CD4-positive, alpha-beta T cell treated with Interleukin-21 for 1 hour (primary cell): ENCODE results near the gene ZFP62.
"Not testable (repeated sequence)": the region's sequence is repeated elsewhere in the genome, so short reads cannot be mapped to it uniquely, and the experiment has no call there.

Experiments used
- DNase-seq: peaks from one replicate; pipeline ENCODE4 v3.0.0-alpha.2; 2020

Gene ZFP62

DNA sequence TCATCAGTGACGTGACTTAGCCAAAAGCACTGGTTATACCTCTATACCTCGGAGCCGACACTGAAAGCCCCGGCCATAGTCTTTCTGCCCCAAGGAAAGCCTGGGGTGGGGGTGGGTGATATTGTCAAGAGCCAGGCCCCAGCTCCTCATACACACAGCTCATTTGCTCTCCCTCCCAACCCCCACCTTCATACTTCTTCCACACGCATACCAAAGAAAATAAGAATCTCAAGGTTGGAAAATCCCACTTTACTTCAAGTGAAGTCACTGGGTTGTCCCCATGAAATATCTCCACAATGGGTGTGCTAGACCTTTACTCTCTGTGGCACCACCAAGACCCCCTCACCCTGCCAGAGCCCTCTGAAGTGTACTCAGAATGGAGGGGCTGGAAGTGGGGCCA, 31.4 kb downstream of the ZFP62 start:
- no peak for DNase-seq

DNA sequence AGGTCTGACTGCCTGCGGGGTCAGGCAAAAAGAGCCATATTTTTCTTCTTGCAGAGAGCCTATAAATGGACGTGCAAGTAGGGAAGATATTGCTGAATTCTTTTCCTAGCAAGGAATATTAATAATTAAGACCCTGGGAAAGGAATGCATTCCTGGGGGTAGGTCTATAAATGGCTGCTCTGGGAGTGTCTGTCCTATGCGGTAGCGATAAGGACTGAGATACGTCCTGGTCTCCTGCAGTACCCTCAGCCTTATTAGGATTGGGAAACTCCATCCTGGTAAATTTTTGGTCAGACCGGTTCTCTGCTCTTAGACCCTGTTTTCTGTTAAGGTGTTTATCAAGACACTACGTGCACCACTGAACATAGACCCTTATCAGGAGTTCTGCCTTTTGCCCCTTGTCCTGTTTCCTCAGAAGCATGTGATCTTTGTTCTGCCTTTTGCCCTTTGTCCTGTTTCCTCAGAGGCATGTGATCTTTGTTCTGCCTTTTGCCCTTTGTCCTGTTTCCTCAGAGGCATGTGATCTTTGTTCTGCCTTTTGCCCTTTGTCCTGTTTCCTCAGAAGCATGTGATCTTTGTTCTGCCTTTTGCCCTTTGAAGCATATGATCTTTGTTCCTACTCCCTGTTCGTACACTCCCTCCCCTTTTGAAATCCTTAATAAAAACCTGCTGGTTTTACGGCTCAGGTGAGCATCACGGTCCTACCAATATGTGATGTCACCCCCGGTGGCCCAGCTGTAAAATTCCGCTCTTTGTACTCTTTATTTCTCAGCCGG, 32.1 kb downstream of the ZFP62 start:
- DNase-seq: not testable (repeated sequence)

DNA sequence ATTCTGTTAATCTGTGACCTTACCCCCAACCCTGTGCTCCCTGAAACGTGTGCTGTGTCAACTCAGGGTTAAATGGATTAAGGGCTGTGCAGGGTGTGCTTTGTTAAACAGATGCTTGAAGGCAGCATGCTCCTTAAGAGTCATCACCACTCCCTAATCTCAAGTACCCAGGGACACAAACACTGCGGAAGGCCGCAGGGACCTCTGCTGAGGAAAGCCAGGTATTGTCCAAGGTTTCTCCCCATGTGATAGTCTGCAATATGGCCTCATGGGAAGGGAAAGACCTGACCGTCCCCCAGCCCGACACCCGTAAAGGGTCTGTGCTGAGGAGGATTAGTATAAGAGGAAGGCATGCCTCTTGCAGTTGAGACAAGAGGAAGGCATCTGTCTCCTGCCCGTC, 33.7 kb downstream of the ZFP62 start:
- DNase-seq: not testable (repeated sequence)

DNA sequence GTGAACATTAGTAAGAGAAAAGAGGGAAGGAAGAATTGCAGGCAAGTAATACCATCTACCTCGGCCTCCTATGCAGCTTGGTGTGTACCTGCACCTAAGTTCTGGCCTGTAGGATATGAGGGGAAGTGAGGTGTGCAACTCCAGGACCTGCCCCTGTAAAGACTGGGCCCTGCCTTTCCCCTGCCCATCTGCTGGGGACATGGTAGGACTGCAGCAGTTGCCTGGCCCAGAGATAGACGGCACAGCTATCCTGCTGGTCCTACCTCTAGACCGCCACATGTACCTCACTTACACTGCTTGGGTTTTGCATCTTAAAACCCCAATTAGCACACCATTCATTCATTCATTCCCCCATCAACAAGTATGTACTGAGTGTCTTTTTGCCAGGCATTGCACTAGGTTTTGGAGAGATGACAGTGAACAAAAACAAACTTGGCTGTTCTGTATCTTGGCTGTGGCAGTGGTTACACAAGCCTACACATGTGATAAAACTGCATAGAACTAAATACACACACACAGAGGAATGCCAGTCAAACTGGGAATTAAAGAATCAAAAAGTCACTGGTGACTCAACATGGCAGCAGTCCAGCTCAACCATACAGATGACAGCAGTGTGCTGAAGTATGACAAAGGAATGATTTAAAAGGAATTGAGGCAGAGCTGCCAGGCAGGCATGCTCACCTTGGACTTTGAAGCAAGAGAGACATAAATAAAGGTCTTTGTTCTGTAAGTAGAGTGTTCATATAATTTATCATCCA, 35.1 kb downstream of the ZFP62 start:
- DNase-seq: no peak

DNA sequence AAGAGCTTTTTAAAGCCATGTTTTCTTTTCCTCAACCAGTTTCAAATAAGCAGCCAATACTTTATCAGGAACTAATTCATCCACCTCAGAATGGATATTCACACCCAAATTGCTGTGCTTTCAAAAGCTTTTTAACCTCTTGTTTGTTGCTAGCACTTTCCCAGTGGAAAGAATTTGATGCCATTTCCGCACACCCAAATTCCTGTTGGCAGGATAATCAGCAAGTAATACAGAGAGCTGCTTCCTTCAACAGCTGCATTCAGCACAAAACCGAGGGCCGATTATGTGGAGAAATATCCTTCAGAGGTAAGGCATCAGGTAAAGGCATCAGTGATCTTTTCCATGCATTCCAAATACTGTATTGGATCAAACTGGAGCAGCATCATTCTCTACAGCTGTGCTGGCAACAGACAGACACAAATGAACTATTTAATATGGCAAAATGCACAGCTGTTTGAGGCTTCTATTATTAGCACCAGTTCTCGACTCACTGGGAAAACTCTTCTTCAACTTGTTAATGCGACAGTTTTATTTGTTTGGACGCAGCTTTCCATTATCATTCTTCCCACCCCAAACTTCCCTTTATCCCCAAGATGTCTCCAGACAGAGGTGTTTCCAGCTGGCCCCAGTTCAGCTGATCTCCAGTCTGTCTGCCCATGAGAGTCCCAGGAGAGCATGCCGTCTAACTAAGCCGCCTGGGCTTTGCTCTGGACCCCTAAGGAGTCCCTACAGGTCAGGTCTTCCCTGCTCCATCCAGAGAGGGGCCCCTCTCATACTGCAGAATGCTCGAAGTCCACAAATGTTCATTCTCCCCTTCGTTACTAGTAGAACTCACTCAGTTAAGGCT, 36.2 kb downstream of the ZFP62 start:
- DNase-seq: no peak

DNA sequence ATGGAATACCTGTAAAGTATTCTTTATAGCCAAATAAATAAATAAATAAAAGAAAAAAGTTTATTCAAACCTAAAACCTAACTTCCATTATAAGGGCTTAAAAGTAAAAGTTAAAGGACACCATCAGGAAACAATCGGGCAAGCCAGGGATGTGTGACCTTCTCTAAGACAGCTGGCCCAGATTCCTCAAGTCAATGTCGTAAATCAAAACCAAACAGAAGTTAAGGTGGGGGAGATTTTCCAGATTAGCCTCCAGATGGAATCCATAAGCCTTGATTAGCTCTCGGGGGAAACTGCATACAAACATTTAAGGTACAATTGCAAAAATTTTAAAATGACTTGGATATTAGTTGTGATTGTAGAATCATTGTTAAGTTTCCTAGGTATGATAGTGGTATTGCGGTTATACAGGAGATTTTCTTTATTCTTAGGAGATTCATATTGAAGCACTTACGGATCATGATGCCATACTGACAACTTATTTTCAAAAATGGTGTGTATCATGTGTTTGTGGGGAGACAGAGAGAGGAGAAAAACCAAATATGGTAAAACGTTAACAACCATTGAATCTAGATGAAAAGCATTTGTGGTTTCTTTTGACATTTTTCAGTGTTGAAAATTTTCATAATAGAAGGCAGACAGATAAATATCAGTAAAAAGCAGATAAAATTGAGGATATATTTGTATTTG, 37.0 kb downstream of the ZFP62 start:
- no peak for DNase-seq

DNA sequence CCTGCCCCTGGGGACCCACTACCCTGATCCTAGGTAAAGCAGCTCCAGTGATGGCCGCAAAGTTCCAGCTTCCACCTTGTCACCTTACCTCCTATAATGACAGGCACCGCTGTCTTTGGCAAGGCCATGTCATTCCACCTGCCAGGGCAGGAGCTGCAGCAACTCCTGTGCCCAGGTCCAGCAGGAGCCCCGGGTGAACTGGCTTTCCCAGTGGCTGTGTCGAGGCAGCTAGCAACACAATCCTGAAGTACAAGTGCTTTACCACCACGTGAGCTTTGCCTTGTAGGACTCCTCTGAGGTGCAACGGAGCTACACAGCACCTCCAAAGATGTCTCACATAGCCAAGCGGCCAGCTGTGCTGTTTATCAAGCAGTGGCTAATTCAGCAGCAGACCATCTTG, 37.7 kb downstream of the ZFP62 start:
- DNase-seq: no peak

DNA sequence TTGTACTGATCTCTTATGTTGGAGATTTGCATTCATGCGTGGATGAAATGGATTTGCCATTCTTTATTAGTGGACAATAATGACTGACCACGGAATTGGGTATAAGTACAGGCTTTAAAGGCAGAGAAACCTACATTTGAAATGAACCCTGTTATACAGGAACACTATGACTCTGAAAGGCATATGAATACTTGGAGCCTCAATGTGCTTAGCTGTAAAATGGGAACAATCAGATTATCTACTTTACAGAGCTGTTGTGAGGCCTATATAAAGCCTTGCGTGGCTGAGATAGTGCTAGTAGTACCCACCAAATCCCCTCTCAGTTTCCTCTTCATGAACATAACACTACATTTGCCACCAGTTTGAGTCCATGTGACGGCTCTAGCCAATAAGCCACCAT, 39.5 kb downstream of the ZFP62 start:
- no peak for DNase-seq

DNA sequence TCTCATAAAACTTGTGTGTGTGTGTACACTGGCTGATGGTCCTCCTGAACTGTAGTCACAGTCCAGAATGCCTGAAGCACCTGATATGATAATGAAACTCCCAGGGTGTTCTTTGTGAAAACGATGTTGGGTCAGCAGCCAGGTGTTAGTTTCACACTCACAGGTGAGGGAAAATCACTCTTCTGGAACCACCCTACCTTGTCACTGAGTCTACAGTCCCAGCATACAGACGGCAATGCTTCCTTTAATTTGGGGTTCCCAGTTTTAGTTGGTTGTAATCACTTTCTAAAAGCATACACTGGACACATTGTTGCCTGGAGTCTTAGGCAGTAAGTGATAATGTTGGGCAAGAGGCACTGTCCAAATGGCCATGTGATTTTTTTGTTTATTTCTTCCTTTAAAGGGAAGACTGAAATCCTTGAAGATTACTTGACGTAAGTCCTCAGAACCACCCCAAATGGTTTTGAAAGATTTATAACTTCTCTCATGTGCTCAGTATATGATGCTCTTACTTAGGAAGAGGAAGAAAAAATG, 40.2 kb downstream of the ZFP62 start:
- no peak for DNase-seq

DNA sequence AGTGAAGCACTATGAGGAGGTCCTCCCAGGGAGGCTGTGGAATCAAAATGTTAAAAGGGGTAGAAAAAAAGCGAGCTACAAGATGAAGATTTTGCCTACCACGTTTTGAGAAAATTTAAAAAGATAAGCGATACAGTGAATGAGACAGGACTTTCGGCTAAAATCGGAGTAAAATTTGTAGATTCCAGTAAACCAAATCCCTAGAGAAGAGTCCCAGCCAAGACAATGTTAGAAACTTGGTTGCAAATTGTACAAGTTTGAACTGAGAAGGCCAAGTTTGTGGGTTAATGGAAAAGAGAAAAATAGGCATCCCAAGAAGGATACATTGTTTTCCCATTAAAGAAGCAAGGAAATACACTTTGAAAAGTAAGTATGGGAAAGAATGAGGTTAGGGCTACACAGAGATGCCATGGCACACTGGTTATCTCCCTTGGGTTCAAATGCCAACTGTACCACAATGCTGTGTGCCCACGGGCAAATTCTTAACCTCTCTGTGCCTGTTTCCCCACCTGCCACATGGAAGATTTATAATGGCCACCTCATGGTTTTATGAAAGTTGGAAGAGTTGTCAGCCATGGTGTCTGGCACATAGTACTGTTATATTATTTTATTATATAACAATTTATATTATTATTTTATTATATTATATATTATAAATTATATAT, 42.3 kb downstream of the ZFP62 start:
- no peak for DNase-seq

DNA sequence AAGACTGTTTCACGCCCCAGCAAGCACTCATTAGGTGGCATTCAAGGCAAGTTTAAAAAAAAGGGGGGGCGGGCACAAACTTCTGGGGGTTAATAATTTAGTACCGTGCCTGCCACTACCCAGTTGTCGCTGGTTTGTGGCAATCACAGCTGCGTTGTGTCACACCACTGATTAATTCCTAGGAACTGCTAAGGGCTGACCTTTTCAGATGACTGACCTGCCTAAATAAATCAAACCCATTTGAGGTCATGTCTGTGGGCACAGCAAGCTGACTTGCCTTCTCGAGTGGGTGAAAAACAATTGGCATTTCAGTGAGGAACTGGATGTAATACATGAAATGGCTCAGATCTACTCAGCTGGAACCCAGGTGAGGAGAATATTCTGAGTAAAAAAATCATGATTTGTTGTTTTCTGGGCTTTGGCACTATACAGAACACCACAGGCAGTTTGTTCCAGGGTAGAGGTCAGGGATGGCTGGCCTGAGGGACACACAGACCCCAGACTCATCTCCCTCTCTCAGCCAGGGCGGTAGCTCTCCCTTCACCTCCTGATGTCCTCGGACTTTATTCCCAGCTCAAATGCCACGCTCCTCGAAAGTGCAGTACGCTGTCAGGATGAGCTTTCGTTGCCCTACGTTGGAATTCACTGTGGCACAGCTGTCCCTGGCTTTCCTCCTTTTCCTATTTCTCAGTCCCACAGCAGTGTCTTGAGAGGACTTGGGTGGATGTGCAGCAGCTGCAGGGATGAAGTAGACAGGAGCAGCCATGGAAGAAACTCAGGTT, 43.0 kb downstream of the ZFP62 start:
- DNase-seq: no peak

DNA sequence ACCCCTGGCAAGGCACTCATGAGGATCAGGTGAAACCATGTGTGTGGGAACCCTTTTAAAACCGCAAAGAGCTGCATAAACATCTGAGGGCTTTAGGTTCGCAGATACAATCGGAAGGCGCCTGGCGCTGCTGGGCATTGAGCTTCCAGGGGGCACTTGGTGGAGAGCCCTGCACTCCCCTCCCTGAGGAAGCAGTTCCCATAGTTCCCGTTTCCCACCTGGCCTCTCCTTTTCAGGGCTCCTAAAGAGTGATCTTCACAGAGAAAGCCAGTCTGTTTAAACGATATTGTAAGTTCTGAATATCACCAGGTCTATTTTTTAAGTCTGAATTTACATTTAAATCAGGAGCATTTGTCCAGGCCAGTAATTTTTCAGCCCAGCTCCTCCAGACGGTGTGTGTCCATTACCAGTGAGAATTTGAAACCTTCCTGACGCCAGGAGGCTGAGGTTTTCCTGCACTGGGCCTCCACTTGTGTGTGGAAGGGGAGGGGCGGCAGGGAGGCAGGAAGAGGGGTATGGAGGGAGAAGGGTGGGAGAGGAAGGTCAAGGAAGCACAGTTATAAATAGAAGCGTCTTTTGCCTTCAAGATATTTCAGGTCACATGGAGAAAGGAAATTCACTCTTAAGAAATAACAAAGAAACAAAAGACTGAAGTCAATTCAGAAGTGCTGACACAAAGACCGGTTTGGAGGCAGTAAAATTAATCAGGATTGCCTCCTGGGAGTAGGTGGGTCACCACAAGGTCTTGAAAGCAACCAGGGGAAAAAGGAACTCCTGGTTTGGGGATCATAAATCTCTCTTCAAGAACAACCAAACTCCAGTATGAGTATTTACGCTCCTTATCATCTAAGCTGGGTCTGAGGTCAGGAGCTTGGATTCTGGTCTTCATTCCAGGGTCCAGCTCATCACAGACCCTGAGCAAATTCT, 44.2 kb downstream of the ZFP62 start:
- DNase-seq: no peak

DNA sequence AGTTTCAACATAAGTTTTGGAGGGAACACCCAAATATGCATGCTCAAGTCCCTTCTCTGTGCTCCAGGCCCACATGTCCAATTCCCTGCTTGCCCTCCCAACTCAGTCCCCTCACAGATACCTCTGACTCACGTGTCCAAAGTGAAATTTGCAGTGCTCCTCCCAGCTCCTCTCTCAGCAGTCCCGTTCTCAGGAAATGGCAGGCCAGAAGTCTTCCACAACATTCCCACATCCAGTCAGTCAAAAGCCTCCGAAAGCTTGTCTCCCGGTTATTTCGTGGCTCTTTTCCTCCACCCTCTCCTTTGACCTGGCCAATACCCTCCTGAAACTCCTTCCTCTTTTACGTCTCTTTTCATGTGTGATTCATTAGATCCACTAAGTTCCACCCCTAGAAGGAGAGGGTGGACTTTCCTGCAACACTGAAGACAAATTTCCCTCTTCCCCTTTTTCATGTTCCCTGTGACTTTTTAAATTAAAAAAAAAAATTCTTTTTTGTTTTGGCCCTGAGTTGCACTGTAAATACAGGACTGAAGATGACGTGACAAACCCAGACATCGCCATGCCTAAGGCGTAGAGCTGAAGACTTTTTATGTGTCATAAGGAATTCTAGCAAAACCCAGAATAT, 45.7 kb downstream of the ZFP62 start:
- DNase-seq: no peak

DNA sequence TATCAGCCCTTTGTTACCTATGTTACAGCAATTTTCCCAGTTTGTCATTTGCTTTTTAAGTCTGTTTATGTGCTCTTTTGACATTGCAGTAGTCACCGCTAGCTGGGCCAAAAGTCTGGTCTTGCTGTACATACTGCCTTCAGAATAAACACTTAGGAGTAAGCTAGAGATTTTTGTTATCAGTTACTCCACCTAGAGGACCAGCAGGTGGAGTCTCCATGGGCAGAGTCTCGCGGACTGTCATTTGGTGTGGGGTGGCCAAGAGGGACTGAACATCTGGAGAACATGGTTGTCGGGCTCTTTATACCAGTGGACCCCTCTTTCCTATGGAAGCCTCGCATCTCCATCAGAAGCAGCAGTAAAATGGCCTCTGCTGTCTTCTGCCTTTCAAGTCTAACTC, 47.7 kb downstream of the ZFP62 start:
- DNase-seq: no peak

DNA sequence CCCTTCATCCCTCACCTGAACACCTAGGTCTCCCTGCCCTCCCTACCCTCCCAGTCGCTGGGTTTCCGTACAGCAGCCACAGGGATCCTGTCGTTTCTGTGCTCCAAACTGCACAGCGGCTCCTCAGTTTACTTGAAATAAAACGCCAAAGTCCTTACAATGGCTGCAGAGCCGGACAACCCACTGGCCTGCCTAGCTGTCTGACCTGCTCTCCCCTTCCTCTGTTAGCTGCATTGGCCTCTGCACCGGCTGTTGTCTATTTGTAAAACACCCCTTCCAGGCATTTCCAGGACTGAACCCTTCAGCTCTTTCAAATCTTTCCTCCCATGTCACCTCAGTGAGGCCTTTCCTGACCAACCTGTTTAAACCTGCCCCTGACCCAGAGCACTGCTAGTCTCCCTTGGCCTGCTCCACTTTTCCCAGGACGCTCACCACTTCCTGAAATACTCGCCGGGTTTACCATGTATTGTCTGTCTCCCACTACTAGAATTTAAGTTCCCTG, 49.4 kb downstream of the ZFP62 start:
- DNase-seq: no peak

DNA sequence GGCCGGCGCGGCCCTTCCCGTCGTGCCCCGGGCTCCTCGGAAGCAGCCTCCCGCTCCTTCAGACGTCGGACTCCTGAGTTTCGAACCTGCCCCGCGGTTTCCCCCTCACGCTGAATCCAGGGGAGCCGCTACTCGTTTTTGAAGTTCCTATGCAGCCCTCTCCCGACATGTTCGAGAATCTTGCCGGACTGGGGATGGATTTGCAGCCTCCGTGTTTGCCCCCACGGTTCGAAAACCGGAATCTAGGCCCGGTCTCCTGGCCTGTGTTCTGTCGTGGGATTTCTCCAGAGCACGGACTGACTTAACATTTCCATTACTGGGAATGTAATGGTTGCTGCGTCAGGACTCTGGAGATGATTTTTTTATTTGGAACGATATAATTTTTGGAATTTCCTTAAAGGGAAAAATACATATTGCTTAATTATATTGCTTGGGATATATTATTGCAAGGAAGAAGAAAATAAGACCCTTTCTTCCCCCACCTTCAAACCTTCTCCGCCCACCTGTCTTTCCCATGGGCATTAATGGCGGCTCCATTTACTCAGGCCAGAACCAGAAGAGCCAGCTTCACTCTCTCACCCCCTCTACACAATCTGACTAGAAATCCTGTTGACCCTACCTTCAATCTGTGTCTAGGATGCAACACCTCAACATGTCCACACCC, 50.0 kb downstream of the ZFP62 start:
- DNase-seq: no peak

DNA sequence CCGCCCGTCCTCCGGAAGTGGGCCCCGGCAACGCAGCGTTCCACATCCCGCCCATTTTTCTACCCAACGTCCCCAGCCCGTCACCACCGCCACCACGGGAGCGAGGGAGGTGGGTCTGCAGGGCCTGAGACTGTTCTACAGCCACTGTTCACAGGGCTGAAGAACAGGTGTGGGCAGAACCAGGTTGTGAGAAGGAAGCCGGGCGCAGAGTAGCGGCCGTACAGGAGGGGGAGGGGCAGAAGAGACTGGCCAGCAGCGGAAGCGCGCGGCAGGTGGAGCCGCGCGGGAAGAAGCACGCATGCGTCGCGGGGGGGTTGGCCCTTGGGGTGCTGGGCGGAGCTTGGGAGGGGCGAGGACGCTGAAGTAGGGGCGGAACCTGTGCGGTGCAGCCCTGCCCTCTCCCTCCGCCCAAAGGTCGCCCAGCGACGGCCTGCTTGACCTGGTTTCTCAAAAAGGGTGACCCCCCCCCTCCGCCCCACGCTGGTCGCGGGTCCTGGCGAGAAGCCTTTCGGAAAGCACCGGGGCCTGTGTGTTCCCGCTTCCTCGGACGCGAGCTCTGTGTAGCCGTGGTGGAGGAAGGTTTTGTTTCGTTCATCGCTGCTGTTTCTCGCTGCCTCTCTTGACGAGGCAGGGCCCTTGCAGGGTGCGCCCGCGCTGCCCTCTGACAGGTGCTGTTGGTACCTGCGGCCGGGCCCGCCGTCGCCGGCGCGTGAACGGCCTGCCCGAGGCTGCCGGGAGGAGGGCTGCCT, 50.7 kb downstream of the ZFP62 start:
- DNase-seq: peak; percentile 95
